HepG2 (cell line): ENCODE results near the gene NKPD1. TPM values are rescaled to one million over a fixed set of nuclear protein-coding genes. Genes with fewer than 3 reads are reported as not detected.

Experiments
- BORCS8-MEF2B ChIP-seq: sonication (generic); formaldehyde crosslinking; IDR thresholded peaks from 2 replicates; pipeline ENCODE4 v1.8.0; 2022; ENCODE audit warnings: mild to moderate bottlenecking, missing genetic modification reagents
- CTCF ChIP-seq: sonication (generic); formaldehyde crosslinking; IDR thresholded peaks from 2 replicates; pipeline ENCODE4 v1.5.0; 2020; ENCODE audit warnings: mild to moderate bottlenecking, missing genetic modification reagents, moderate library complexity
- MBNL3 ChIP-seq: fragments of 250-450 bp; sonication (Bioruptor Pico); conservative IDR thresholded peaks from 2 replicates; pipeline ENCODE4 v1.8.0; 2022; ENCODE audit warnings: mild to moderate bottlenecking, inconsistent platforms
- RAD21 ChIP-seq: fragments of 450-650 bp; formaldehyde crosslinking; IDR thresholded peaks from 2 replicates; pipeline ENCODE4 v1.5.0; 2020; ENCODE audit warnings: mild to moderate bottlenecking
- STAG1 ChIP-seq: sonication (generic); formaldehyde crosslinking; IDR thresholded peaks from 2 replicates; pipeline ENCODE4 v1.4.0; 2020; ENCODE audit warnings: missing genetic modification reagents
- ZBTB40 ChIP-seq, 2 experiments: fragments of 450-650 bp in 1 of 2; sonication (generic) in 1 of 2; formaldehyde crosslinking in 1 of 2; IDR thresholded peaks; 2 replicates each; pipeline versions ENCODE4 v1.6.1 to v1.8.0; 2016 to 2022; ENCODE audit warnings: antibody characterized with exemption in 1 of 2, mild to moderate bottlenecking in 1 of 2, missing genetic modification reagents in 1 of 2
- ZNF687 ChIP-seq: sonication (generic); formaldehyde crosslinking; IDR thresholded peaks from 2 replicates; pipeline ENCODE4 v1.5.1; 2020; ENCODE audit warnings: mild to moderate bottlenecking, missing genetic modification reagents, moderate library complexity
- ZNF891 ChIP-seq: sonication (generic); formaldehyde crosslinking; IDR thresholded peaks from 2 replicates; pipeline ENCODE4 v1.5.0; 2020; ENCODE audit warnings: mild to moderate bottlenecking, missing genetic modification reagents
- polyA plus RNA-seq, 8 experiments: library from polyadenylated mRNA; depleted of rRNA in 3 of 8; stranded (reverse) in 7 of 8; unstranded in 1 of 8; fragments of >200 nt; fragmentation: Illumina TruSeq in 4 of 8; extraction: Trizol in 4 of 8; gene quantifications; 2 replicates each; pipeline versions ENCODE4 v1.2.1 to v1.2.3, GENCODE V29; 2011 to 2016; ENCODE audit warnings: low read depth in 4 of 8, missing spikeins in 1 of 8, mixed read lengths in 1 of 8; ENCODE audit not compliant: insufficient read depth in 1 of 8
- total RNA-seq, 5 experiments: library from RNA; depleted of rRNA; stranded (reverse); fragments of >200 nt; fragmentation: Illumina TruSeq; extraction: Trizol; gene quantifications; 2 replicates each; pipeline ENCODE4 v1.2.3, GENCODE V29; 2016; ENCODE audit warnings: low read depth in 1 of 5

Gene NKPD1
- total and polyA plus RNA-seq, 2 of the 13 experiments (the other 11 are each of a cell fraction or from before 2014, with no cell fraction given): 0.03 TPM; not detected in 1

GRCh38 chr19:45161738-45162607, 1.2 kb upstream of the NKPD1 start (continued):
- peak; percentile 93 for TF ChIP-seq CTCF (CRISPR knock-in tag)
- TF ChIP-seq STAG1 (CRISPR knock-in tag): peak; percentile 75
- no peak for TF ChIP-seq ZBTB40 (IDR thresholded peaks at IDR 0.05)
- peak; percentile 25; the same call in 1 of the 2 replicates for TF ChIP-seq ZBTB40 (CRISPR knock-in tag; IDR thresholded peaks at IDR 0.05)
- peak; percentile 66; the same call in 1 of the 2 replicates for TF ChIP-seq ZNF891
- peak; percentile 77; the same call in 1 of the 2 replicates for TF ChIP-seq RAD21 (CRISPR knock-in tag)
- peak; percentile 55; the same call in 1 of the 2 replicates for TF ChIP-seq BORCS8-MEF2B (CRISPR knock-in tag)
- no peak for TF ChIP-seq MBNL3 (CRISPR knock-in tag)
- peak; percentile 55 for TF ChIP-seq ZNF687 (CRISPR knock-in tag)
- TF ChIP-seq, all 625 proteins: peak for 34
